Liver (tissue), 3 donors: ENCODE measurements around the gene DDX5.

Source experiments
- CTCF ChIP-seq: fragments of 150-350 bp; IDR thresholded peaks from 2 replicates; pipeline ENCODE4 v1.5.1; 2017; ENCODE audit warnings: improper control_type of control experiment, low read depth, low read length; ENCODE audit not compliant: missing input control
- EGR1 ChIP-seq, 2 donors: IDR thresholded peaks; 2 replicates each; pipeline ENCODE4 v1.6.1; 2016 to 2018; ENCODE audit warnings: antibody characterized with exemption in 2 of 2, low read depth in 2 of 2
- NR2F2 ChIP-seq: IDR thresholded peaks from 2 replicates; pipeline ENCODE4 v1.6.1; 2016; ENCODE audit warnings: antibody characterized with exemption
- RAD21 ChIP-seq, 2 donors: IDR thresholded peaks; 2 replicates each; pipeline ENCODE4 v1.6.1; 2016; ENCODE audit warnings: antibody characterized with exemption in 2 of 2, mild to moderate bottlenecking in 2 of 2
- RXRA ChIP-seq, 2 donors: IDR thresholded peaks; 2 replicates each; pipeline ENCODE4 v1.6.1; 2017 to 2018; ENCODE audit warnings: antibody characterized with exemption in 2 of 2, mild to moderate bottlenecking in 1 of 2
- SP1 ChIP-seq: IDR thresholded peaks from 2 replicates; pipeline ENCODE4 v1.6.1; 2018; ENCODE audit warnings: antibody characterized with exemption, mild to moderate bottlenecking
- TAF1 ChIP-seq: conservative IDR thresholded peaks from 2 replicates; pipeline ENCODE4 v1.6.1; 2016; ENCODE audit warnings: antibody characterized with exemption, mild to moderate bottlenecking
- TF ChIP-seq, protein P1 (sequence below): IDR thresholded peaks from 2 replicates; pipeline ENCODE4 v1.6.1; 2016; ENCODE audit warnings: antibody characterized with exemption
- TF ChIP-seq, protein P2 (sequence below): IDR thresholded peaks from 2 replicates; pipeline ENCODE4 v1.6.1; 2016; ENCODE audit warnings: antibody characterized with exemption
- donor health status: healthy.
- donor health status: healthy.

DNA sequence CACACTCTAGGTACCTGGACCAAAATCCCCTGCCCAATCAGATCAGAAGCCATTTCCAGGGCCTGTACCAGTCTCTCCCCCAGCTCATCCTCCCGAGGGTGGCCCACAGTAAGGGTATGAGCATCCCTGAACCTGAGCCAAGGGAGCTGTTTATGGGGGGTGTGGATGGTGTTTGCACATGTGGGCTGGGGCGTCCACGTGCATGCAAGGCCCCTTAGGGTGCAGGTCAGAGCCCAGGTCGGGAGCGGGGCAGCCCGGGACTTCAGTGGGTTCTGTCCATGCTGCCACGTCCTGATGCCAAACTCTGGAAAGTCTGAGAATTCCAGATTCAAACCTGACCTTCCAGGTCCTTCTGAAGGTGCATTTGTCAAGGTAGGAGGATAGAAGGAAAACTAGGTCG, 47.3 kb downstream of the DDX5 start:
- TF ChIP-seq, protein P1, sequence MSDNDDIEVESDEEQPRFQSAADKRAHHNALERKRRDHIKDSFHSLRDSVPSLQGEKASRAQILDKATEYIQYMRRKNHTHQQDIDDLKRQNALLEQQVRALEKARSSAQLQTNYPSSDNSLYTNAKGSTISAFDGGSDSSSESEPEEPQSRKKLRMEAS: no peak
- TF ChIP-seq CTCF (no peak), RXRA (IDR thresholded peaks at IDR 0.05) (no peak), RAD21 (IDR thresholded peaks at IDR 0.05) (no peak), NR2F2 (no peak), EGR1 (IDR thresholded peaks at IDR 0.05; ENCODE audit: low read depth in 2 of 2) (no peak), SP1 (no peak), TAF1 (no peak)
- TF ChIP-seq, protein P2, sequence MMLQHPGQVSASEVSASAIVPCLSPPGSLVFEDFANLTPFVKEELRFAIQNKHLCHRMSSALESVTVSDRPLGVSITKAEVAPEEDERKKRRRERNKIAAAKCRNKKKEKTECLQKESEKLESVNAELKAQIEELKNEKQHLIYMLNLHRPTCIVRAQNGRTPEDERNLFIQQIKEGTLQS: no peak
